ENCODE results near the gene SYT9. TPM values are rescaled to one million over a fixed set of nuclear protein-coding genes. Genes with fewer than 3 reads are reported as not detected.

Gene SYT9
- total RNA-seq, 1 donor = 0.10 TPM

DNA sequence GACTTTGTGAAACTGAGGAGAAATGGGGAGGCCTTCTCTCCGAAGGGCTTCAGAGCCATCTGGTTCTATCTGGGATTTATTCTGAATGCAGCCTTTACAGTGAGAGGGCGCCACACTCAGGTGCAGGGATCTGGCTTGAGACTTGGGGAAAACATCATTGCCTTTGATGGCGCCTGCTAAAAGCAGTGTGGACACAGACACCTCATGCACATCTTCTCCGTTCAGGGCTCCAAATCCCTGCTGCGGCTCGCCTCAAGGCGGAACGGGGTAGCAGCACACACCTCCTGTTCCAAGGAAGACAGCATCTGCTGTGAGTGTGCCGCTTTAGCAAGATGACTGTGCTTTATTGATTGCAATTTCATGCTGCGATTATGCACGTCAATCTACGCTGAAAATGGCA, 196.5 kb downstream of the SYT9 start:
- Histone ChIP-seq H3K4me1 (ENCODE audit: insufficient read depth, low read length) (peaks cover 4% of the 10 kb centered on the region), H3K4me3 (ENCODE audit: low read length) (no peak overlapping the region), H3K27me3 (ENCODE audit: insufficient read depth, low read length) (no peaks in the 10 kb centered on the region), H3K9me3 (ENCODE audit: low read depth, low read length) (no peaks in the 10 kb centered on the region)

DNA sequence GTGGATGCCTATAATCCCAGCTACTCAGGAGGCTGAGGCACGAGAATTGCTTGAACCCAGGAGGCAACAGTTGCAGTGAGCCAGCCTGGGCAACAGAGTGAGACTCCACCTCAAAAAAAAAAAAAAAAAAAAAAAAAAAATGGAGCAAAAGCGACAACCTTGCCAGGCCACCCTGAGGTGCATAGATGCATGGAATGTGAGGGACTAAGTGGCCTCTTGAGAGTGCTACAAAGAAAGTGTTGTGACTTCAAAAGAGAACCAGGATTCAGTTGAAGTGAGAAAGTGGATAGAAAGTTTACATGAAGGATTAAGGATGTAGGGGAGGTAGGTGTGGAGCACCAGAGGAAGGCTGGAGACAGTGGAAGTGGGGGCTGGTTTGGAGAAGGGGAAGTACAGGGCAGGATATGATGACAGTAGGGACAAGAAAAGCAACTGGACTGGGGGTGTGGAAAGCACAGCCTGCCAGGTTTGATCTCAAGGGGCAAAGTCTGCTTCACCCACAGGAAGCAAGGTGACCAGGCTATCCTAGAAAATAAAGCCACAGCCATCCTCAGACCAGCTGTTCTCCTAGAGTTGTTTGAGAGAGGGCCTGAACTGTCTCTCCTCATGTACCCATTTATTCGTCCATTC, 197.6 kb downstream of the SYT9 start:
- Histone ChIP-seq H3K9me3 (ENCODE audit: low read depth, low read length) (no peaks in the 10 kb centered on the region), H3K4me3 (ENCODE audit: low read length) (no peak overlapping the region), H3K4me1 (ENCODE audit: insufficient read depth, low read length) (peaks cover 4% of the 10 kb centered on the region), H3K27me3 (ENCODE audit: insufficient read depth, low read length) (no peaks in the 10 kb centered on the region)

DNA sequence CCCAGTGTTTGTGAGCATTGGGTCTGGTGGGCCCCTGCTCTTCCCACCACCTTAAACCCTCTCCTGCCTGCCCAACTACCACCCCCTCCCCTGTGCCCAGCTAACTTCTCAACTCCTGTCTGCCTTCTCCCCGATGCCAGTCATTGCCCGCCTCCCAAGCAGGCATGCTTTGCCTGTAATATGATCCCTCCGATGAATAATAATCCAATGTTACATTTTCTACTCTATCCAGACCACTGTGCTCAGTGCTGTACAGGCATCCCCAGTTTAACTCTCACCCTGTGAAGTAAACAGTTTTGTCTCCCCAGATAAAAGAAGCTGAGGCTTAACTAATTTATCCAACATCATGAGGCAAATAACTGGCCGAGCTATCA, 198.1 kb downstream of the SYT9 start:
- H3K4me1 ChIP-seq (ENCODE audit: insufficient read depth, low read length) = peaks cover 4% of the 10 kb centered on the region
- no peak overlapping the region for H3K4me3 ChIP-seq (ENCODE audit: low read length)

DNA sequence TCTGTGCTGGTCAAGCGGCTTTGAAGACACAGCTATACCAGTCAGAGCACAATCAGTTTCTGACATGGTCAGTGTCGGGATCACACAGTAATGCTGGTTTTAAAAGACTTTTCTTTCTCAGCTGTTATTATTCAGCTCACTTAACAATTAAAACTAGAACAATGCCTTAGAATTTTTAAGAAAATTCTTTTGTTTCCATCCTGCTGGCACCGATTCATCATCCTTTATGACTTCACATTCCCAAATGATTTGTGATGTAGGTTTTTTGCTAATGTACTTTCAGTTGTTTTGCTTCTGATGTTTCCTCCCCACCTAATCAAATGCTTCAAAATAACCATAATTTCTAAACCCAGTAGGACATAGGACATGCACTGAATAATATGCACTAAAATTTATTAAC, 199.1 kb downstream of the SYT9 start:
- Histone ChIP-seq H3K9me3 (ENCODE audit: low read depth, low read length) (no peaks in the 10 kb centered on the region), H3K4me3 (ENCODE audit: low read length) (no peak overlapping the region), H3K27me3 (ENCODE audit: insufficient read depth, low read length) (no peaks in the 10 kb centered on the region), H3K4me1 (ENCODE audit: insufficient read depth, low read length) (peaks cover 4% of the 10 kb centered on the region)

More for the DNA sequence above, 198.1 kb downstream of the SYT9 start:
- Histone ChIP-seq H3K27me3 (ENCODE audit: insufficient read depth, low read length) (no peaks in the 10 kb centered on the region), H3K9me3 (ENCODE audit: low read depth, low read length) (no peaks in the 10 kb centered on the region)

DNA sequence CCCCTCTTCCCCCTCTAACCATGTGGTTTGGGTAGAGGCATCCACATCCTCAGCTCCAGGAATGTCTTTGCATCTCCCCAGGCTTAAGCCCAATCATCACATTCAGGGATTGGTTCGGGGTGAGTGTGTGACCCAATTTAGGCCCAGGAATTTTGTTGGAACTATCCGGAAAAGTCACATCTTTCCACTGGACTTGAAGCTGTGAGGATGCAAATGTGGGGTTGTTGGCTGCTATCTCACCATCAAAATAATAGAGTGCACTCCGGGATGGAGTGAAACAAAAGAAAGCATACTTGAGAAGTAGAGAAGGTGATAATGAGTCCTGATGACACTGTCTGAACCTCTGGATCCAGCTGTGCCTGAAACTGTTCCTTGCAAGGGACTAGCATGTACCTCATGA, 199.8 kb downstream of the SYT9 start:
- H3K27me3 ChIP-seq (ENCODE audit: insufficient read depth, low read length) = no peaks in the 10 kb centered on the region
- no peaks in the 10 kb centered on the region for H3K9me3 ChIP-seq (ENCODE audit: low read depth, low read length)
- H3K4me3 ChIP-seq (ENCODE audit: low read length) = no peak overlapping the region
- peaks cover 4% of the 10 kb centered on the region for H3K4me1 ChIP-seq (ENCODE audit: insufficient read depth, low read length)

DNA sequence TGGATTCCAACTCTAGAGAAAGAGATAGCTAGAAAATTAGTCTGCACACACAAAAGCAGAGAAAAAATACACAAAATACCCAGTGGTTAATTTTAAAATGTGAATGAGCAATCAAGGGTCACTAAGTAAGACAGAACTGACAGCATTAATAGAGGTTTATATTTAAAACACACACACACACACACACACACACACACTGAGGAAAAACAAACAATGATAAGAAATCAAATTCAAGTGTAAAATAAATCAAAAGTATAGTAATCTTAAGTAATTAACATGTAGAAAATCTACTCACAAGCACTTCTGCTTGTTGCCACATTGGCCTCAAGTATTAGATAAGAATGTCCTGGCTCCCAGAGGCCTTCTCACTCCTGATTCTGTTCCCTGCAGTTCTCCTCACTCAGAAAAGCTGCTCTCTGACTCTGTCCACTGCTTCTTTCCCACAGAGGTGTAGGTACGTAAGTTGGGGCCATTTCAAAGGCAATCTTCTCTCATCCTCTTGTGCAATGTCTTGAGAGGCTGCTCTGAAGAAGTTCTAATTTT, 200.3 kb downstream of the SYT9 start:
- peaks cover 4% of the 10 kb centered on the region for H3K4me1 ChIP-seq (ENCODE audit: insufficient read depth, low read length)
- H3K9me3 ChIP-seq (ENCODE audit: low read depth, low read length) = no peaks in the 10 kb centered on the region
- H3K4me3 ChIP-seq (ENCODE audit: low read length) = no peak overlapping the region
- no peaks in the 10 kb centered on the region for H3K27me3 ChIP-seq (ENCODE audit: insufficient read depth, low read length)

DNA sequence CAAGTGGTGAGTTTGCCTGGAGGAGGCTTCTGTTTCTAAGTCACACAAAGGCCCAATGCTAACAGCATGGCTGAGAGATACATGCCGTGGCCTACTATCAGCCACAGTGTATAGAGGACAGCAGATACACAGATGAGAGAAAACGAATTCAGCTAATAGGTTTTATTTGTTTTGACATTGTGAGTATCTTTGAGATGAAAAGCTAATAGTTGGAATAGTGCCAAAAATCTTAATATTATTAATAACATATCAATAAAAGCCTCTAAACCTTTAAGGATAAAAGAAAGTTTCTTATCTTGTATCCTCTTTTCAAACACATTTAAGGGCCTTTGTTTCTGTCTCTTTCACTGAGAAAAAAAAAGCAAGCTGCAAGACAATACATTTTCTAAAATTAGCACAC, 203.2 kb downstream of the SYT9 start:
- Histone ChIP-seq H3K4me1 (ENCODE audit: insufficient read depth, low read length) (no peaks in the 10 kb centered on the region), H3K9me3 (ENCODE audit: low read depth, low read length) (no peaks in the 10 kb centered on the region), H3K4me3 (ENCODE audit: low read length) (no peak overlapping the region), H3K27me3 (ENCODE audit: insufficient read depth, low read length) (no peaks in the 10 kb centered on the region)

DNA sequence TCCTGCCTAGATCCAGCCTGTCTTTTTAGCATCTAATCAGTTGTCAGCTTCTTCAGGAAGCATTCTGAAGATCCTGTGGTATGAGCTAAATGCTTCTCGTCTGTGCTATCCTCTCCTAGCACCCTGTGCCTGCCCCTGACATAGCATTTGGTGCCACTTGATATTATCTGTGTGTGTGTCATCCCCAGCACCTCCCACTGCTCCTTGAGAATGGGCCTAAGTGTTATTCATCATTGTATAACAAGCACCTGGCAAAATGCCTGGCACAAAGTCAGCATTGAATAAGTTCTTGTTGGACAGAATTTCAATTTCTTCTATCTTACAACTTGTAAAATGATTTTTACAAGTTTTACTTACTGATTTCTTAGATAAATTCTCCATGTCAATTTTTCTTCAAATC, 205.5 kb downstream of the SYT9 start:
- Histone ChIP-seq H3K4me1 (ENCODE audit: insufficient read depth, low read length) (no peaks in the 10 kb centered on the region), H3K9me3 (ENCODE audit: low read depth, low read length) (no peaks in the 10 kb centered on the region), H3K27me3 (ENCODE audit: insufficient read depth, low read length) (no peaks in the 10 kb centered on the region), H3K4me3 (ENCODE audit: low read length) (no peak overlapping the region)

DNA sequence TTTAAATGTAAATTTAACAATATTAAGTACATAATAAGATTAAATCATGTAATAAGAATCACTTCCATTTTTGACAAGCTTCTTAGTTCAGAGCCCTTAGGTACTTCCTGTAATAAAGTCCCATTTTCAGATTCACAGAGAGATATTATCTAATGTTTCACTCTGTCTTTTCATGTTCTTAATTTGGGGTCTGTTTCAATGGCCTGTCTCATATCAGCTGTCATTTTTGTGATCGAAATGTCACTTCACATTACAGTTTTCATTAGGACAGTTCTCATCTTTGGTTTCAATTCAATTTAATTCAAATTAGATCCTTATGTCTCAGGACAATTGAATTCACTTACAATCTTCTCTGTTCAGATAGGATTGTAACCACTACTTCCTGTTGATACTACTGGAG, 211.0 kb downstream of the SYT9 start:
- H3K4me1 ChIP-seq (ENCODE audit: insufficient read depth, low read length) = no peaks in the 10 kb centered on the region
- no peaks in the 10 kb centered on the region for H3K9me3 ChIP-seq (ENCODE audit: low read depth, low read length)
- H3K4me3 ChIP-seq (ENCODE audit: low read length) = no peak overlapping the region
- H3K27me3 ChIP-seq (ENCODE audit: insufficient read depth, low read length) = no peaks in the 10 kb centered on the region

DNA sequence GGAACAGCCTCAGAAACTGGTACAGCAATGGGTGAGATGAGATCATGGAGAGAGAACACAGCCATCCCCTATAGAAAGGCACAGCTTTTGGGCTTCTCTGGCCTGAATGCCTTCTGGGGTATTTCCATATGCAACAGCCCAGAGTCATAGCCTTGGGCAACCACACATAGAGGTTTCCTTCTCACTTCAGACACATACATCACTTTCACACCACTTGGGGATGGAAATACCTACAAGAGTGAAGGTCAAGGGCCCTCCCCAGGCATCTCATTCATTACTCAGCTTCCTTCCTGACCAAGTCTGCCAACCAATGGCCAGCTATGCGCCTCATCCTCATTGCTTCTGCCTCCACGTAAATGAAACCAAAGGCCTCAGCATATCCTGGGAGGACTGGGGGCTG, 215.9 kb downstream of the SYT9 start:
- no peaks in the 10 kb centered on the region for H3K4me1 ChIP-seq (ENCODE audit: insufficient read depth, low read length)
- no peaks in the 10 kb centered on the region for H3K9me3 ChIP-seq (ENCODE audit: low read depth, low read length)
- no peak overlapping the region for H3K4me3 ChIP-seq (ENCODE audit: low read length)
- no peaks in the 10 kb centered on the region for H3K27me3 ChIP-seq (ENCODE audit: insufficient read depth, low read length)

DNA sequence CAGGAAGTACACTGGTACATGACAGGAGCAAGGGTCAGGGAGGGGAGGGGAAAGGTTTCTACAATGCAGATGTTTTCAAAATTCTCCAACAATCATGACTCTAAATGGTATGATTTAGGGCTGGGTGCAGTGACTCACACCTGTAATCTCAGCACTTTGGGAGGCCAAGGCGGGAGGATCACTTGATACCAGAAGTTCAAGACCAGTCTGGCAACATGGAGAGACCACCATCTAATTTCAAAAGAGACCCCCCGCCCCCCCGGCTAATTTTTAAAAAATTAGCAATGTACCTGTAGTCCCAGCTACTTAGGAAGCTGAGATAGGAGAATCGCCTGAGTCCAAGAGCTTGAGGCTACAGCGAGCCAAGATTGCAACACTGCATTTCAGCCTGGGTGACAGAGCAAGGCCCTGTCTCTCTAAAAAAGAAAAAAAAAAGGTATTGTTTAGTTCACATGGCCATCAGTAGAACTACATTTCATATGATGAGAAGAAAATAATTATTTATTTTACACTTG, 217.7 kb downstream of the SYT9 start:
- Histone ChIP-seq H3K9me3 (ENCODE audit: low read depth, low read length) (no peaks in the 10 kb centered on the region), H3K27me3 (ENCODE audit: insufficient read depth, low read length) (no peaks in the 10 kb centered on the region), H3K4me3 (ENCODE audit: low read length) (no peak overlapping the region), H3K4me1 (ENCODE audit: insufficient read depth, low read length) (no peaks in the 10 kb centered on the region)

DNA sequence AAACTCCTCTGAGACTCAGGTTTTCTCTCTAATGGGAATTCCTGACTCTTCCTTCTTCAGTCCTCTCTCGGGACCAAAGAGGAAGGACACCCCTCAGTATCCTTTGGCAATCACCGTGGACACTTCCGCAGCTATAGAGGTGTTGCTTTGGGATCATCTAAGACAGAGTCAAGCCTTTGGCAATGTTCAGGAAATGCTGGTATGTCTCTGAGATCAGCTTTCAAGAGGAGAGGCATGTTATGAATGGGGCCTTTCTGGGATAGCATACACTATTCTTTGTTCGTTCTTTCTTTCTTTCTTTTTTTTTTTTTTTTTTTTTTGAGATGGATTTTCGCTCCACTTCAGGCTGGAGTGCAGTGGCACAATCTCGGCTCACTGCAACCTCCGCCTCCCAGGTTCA, 219.4 kb downstream of the SYT9 start:
- Histone ChIP-seq H3K27me3 (ENCODE audit: insufficient read depth, low read length) (no peaks in the 10 kb centered on the region), H3K4me3 (ENCODE audit: low read length) (no peak overlapping the region), H3K4me1 (ENCODE audit: insufficient read depth, low read length) (no peaks in the 10 kb centered on the region), H3K9me3 (ENCODE audit: low read depth, low read length) (no peaks in the 10 kb centered on the region)

DNA sequence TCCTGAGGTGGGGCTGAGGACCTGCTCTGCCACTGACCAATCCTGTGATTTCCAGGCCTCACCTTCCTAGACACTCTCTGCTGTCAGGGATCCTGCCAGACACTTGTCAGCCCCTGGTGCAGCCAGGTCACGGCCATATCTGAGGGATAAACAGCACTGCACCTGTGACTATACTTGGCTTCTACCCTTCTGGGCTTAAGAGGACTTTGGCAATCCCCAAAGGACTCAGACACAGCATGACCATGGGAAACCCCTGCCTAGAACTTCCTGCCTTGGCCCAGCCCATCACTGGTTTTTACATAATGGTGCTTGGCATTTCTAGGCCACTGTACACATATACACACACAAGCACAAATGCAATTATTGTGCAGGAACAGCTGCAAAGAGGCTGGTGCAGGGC, 222.0 kb downstream of the SYT9 start:
- Histone ChIP-seq H3K4me1 (ENCODE audit: insufficient read depth, low read length) (no peaks in the 10 kb centered on the region), H3K27me3 (ENCODE audit: insufficient read depth, low read length) (no peaks in the 10 kb centered on the region), H3K4me3 (ENCODE audit: low read length) (no peak overlapping the region), H3K9me3 (ENCODE audit: low read depth, low read length) (no peaks in the 10 kb centered on the region)

DNA sequence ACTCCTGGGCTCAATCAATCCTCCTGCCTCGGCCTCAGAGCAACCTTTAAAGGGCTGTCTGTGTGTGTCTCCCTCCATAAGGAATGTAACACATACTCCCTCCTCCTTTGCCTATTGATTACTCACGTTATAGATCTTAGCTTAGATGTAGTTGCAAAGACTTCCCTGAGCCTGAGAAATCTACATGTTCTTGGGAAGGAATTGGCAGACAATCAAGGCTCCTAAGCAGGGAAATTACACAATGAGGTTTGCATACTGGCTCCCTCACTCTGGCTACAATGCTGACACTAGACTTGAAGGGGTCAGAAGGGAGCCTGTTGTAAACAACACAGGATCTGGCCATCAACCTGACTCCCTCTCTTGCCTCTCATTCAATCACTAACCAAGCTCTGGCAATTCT, 228.4 kb downstream of the SYT9 start:
- no peak overlapping the region for H3K4me3 ChIP-seq (ENCODE audit: low read length)
- no peaks in the 10 kb centered on the region for H3K27me3 ChIP-seq (ENCODE audit: insufficient read depth, low read length)
- H3K9me3 ChIP-seq (ENCODE audit: low read depth, low read length) = no peaks in the 10 kb centered on the region
- no peaks in the 10 kb centered on the region for H3K4me1 ChIP-seq (ENCODE audit: insufficient read depth, low read length)

DNA sequence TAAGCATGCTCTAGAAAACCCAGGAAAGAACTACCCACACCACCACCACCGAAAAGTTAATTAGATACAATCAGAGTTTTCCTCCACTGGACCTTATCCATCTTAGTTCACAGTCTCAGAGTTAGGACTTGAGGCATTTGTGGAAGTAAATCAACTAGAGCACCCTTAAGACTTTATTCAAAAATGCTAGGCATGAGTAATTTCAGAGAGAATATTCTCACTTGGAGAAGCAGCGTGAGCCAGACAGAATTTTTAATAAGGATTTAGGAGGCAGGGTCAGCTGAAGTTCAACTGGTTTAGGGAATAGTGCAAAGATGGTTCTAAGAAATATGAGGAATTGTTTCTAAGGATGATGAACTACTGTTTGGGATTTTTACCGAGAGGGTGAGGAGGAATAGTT, 232.4 kb downstream of the SYT9 start:
- no peaks in the 10 kb centered on the region for H3K27me3 ChIP-seq (ENCODE audit: insufficient read depth, low read length)
- no peaks in the 10 kb centered on the region for H3K4me1 ChIP-seq (ENCODE audit: insufficient read depth, low read length)
- H3K4me3 ChIP-seq (ENCODE audit: low read length) = no peak overlapping the region
- H3K9me3 ChIP-seq (ENCODE audit: low read depth, low read length) = no peaks in the 10 kb centered on the region

DNA sequence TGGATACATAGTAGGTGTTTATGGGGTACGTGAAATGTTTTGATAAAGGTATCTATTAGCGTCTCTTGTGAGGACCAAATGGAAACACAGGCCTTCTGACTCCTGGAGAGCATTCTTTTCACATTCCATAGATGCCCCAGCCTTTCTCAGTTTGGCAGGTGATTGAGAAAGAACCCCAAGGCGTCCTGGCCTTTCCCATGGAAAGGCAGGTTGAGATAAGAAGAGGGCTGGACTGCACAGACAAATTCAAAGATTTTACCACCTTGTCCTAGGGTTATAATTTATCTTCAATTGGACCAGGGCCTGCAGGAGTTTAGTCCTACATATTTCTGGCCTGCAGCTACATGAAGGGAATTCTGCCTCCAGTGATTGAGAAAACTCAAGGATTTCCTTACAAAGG, 232.9 kb downstream of the SYT9 start:
- H3K4me3 ChIP-seq (ENCODE audit: low read length) = no peak overlapping the region
- peaks cover 5% of the 10 kb centered on the region for H3K4me1 ChIP-seq (ENCODE audit: insufficient read depth, low read length)
- no peaks in the 10 kb centered on the region for H3K9me3 ChIP-seq (ENCODE audit: low read depth, low read length)
- H3K27me3 ChIP-seq (ENCODE audit: insufficient read depth, low read length) = no peaks in the 10 kb centered on the region
